GM19193 (cell line): ENCODE measurements around the gene TSPEAR.

Experiments used
- POLR2A ChIP-seq: IDR thresholded peaks from 4 replicates; pipeline ENCODE4 v1.6.1; 2011; ENCODE audit not compliant: insufficient read depth, insufficient read length; ENCODE audit errors: extremely low read depth

The TSPEAR gene

DNA sequence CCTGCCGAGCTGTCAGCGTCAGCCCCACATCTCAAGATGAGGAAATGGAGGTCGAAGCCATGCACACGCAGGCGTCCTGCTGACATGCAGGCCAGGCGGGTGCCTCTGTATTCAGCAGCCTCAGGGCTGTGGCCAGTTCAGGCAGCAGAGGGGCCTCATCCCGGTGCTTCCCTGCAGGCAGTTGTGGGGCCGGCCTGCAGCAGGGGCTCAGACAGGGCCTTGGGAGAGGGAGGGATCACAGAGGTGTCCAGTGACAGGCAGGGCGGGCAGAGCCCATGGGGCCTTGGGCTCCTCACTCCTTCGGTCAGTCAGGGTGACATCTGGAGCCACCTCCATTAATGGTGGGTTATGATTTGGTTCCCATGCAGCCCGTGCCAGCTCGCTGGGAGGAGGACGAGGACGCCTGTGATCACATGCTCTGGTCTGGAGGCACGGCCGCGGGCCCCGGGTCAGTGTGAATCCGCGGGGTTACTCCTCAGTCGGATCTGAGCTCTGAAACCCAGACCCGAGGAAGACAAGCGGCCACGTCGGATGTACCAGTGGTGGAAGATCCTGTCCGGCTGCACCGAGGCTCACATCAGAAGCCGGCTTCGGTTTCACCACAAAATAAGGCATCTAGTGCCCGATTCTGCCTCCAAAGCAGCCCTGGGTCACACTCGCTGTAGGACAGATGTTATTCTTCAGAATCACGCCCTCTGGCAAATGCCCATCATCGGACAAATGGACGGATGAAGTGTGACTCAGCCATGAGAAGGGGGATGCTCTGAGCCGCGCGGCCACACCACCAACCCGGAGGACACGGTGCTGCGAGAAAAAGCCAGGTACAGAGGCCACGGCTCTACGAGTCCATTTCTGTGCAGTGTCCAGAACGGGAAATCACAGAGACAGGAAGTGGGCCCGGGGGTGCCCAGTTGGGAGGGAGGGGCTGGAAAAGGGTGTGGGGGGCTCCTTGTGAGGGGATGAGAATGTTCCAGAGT lies 204.8 kb downstream of the TSPEAR start:
- no peak for TF ChIP-seq POLR2A

DNA sequence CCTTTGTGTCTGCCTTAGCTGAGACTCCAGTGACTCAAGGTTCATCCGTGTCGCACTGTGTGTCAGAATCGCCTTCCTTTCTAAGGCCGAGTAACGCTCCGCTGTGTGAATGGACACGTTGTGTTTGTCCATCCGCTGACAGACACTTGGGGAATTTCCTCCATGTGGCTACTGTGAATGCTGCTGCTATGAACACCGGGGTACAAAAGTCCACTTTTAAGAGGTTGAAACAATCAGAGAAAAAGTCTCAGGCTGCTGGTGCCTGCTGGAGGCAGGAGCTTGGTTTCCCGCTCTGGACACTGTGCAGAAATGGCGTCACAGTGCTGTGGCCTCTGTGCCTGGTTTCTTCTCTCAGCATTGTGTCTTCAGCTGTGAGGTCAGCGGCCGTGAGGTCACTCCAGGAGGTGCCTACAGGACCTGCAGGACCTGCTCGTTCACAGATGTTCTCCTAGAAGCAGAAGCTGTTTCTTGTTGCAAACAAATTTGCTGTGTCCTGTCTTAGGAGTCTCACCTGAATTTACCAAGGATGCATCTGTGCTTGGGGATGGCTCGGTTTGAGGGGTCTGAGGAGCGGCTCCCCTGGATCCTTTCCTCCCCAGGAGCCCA lies 205.6 kb downstream of the TSPEAR start:
- no peak for TF ChIP-seq POLR2A

DNA sequence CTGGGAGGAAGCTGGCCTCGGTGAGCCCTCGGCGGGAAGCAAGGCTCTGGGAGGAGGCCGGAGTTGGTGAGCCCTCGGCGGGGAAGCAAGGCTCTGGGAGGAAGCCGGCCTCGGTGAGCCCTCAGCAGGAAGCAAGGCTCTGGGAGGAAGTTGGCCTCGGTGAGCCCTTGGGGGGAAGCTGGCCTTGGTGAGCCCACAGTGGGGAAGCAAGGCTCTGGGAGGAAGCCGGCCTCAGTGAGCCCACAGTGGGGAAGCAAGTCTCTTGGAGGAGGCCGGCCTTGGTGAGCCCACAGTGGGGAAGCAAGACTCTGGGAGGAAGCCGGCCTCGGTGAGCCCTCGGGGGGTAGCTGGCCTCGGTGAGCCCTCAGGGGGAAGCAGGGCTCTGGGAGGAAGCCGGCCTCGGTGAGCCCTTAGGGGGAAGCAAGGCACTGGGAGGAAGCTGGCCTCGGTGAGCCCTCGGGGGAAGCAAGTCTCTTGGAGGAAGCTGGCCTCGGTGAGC lies 207.4 kb downstream of the TSPEAR start:
- no peak for TF ChIP-seq POLR2A

DNA sequence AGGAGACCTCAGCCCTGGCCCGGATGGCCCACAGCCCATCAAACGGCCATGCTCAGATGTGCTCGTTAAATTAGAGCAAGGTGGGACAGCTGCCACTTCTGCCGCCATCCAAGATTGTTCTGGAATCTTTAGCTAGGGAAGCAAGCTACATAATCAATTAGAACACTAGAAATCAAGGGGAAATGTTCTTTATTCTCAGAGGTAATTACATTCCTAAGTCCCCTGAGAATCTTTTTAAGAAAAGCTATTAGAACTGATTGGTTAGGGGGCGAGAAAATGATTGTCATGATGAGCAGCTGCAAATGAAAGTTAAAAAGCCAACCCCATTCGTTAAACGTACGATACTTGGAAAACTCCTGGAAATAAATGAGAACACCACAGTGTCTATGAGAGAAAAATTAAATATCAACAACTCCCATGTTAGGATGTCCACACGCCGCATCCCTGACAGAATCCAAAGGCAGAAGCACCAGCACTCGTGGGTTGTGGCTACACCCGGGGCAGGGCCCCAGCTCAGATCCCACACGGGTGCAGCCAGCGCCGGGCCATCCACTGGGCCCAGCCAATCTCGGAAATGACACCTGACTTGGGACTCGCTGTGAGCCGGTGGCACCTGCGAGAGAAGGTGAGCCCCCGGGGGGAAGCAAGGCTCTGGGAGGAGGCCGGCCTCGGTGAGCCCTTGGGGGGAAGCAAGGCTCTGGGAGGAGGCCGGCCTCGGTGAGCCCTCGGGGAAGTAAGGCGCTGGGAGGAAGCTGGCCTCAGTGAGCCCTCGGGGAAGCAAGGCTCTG lies 209.0 kb downstream of the TSPEAR start:
- TF ChIP-seq POLR2A = no peak

DNA sequence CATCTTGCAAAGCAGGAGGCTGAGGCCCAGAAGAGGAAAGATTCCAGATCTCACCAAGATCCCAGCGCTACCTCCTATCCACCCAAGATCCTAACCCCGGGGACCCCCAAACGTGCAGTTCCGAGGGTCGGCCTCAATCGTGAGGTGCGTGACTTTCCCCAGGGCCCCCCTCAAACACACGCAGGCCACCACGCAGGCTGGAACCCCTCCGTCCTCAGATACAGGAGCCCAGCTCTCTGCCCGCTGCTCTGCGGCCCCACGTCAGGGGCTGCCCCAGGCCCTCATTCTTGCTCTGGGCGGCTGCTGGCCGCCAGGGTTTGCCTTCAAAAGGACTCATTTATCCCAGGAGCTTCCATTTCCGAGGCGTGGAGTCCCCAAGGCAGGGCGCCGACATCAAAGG lies 211.3 kb downstream of the TSPEAR start:
- no peak for TF ChIP-seq POLR2A

DNA sequence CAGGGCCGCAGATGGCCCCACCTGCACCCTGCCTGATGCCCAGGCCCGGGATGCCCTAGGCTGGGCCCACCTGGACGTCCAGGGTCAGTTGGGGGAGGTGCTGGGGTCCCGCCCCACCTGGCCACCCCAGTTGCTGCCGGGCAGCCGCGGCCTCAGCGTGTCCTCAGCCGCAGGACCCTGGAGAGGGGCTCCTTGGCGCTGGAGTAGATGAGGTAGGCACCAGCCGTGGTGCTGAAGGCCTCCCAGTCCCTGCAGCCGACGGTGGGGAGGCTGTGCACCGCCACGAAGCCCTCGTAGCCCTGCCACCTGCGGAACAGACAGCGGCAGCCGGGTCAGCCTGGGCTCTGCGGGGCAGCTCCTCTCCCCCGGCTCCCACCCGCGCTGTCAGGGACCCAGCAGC lies 211.7 kb downstream of the TSPEAR start:
- no peak for TF ChIP-seq POLR2A

DNA sequence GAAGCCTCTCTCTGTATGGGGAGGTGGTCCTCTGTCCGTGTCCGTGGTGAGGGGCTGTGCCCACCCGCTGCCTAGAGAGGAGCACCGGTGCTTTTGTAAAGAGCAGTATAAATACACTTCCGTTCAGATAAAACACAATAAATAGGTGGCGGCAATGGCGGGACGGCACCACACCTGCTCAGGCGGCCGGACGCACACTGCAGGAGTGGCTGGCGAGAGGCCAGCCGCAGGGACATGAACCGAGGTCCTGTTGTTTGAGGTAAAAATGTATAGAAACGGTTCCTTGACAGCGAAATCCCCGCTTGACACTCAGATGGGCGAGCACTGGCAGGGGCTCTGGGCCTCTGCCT lies 212.2 kb downstream of the TSPEAR start:
- no peak for TF ChIP-seq POLR2A

DNA sequence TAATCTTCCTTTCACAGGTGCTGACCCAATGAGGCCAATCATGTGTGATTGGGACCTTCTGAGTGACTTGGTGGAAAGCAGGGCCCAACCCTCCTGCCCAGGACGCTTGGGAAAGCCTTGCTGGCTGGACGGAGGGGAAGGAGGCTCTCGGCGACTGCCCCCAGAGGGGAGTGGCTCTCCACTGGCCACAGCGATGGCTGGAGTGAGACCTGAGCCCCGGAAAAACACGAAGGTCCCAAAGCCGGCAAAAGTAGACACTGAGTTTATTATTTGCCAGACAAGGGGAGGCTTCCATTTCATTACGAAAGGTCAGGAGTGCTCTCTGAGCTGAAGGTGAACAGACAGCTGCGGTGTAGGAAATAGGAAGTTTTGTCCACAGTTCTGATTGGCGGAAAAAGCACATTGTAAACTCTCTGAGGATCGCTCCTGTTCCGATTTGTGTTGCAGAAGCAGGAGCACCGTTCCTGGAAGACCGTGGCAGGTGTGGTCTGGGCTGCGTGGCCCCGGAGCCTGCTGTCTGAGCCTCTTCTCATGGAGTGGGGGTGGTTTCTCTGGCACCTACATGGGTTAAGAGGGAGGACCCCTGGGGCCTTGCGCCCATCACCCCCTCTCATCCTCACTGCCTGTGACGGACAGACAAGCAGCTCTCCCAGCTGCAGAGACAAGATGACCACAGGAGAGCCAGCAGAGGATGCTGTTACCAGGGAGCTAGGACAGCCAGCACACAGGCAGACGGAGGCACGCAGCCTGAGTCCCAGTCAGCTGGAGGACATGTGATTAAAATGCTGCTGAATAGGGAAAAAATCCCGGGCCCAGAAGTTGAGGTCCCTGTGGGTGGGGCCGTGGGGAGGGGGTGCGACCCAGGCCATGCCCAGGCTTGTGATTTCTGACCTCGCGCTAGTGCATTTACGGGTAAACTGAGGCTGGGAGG lies 212.8 kb downstream of the TSPEAR start:
- TF ChIP-seq POLR2A = no peak

DNA sequence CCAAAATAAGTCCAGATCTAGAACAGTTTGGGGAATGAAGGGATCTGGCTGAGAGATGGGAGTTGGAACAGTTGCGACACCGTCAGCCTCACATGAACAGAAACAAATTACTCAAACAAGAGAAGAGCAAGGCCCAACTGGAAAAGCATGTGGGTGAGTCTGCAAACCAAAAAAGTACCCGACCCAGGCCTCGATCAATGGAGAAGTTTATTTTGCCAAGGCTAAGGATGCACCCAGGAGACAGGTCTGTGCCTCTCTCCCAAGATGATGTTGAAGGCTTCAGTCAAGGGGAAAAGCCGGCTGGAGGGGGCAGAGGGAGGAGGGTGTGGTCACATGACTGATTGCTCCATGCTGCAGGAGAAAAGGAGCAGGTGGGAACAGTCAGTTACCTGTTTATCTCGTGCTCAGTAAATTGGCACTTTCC lies 213.7 kb downstream of the TSPEAR start:
- no peak for TF ChIP-seq POLR2A

DNA sequence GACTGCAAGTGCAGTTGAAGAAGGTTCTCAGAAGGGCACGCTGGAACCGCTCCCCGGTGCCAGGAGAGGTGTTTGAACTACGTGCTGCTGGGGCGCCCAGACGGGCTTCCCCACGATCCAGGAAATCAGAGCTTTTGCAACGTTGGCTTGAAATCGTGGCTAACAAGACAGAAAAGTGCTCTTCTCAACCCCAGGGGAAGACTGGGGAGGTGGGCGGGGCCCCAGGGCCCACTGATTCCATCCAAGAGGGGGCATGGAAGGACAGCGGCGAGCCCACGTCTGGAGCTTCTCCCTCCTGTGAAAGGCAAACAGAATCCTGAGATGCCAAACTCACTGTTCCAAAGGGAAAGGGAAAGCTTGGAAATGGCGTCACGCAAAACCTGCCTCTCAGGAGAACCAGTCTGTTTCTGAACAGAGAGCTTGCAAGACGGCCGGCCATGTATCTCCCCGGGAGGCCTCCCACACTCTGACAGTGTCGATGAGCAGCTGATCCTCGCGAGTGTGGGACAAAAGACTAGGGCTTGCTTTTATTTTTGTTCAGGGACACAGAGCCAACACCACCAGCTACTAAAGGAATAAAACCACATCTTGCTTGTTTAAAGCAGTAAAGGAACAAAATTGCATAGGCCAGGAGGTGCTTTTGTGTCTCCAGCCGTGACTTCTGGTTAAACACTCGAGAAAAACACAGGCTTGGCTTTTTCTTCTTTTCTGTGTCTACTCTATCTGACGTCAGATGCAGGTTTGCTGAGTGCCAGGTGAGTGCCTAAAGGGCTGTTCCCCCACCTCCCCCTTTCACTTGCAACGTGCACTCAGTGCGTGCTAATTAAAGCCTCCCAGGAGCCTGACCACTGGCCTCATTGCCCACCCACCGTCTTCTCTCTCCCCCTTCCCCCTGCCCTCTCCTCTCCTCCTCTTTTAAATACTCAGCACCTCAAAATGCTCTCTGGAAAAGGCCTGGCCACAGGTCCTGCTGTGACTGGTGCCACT lies 214.5 kb downstream of the TSPEAR start:
- TF ChIP-seq POLR2A = no peak

DNA sequence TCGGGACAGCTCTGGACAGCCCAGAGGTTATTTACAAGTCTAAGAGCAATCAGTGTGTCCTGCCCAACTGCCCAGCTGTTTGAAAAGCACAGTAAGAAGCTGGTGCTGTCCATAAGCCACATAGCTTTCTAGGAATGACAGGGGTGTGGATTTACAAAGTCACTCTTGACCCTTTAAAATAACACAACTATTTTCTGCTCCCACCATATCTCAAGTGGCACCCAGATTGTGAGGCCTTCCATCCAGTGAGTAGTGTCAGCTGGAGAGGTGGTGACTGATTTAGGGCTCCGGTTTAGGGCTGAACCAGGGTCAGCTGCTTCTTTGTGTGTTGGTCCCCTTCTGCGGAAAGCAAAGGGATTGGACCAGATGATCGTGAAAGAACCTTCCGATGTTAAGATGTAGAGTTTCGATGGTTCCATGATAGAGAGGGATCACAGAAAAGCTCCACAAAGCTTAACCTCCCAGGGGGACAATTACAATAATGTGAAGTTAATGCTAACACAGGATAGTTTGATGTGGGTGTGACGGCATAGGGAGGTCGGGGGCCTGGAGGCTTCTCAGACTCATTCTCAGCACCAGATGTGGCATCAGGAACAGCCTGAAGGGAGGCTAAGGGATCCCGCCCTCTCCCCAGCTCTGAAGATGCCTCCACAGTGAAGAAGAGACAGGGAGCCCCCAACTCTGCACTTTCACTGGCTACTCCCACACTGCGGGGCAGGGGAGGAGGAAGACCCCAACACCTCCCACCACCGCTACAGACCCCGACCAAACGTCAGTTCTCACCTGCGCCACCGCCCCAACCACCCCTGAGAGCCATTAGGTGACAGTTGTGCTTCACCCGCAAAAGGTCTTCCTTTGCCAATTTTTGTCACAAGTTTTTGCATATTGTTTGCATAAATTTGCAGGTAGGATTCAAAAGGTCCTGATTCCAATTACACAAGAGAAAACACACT lies 215.5 kb downstream of the TSPEAR start:
- TF ChIP-seq POLR2A = no peak

DNA sequence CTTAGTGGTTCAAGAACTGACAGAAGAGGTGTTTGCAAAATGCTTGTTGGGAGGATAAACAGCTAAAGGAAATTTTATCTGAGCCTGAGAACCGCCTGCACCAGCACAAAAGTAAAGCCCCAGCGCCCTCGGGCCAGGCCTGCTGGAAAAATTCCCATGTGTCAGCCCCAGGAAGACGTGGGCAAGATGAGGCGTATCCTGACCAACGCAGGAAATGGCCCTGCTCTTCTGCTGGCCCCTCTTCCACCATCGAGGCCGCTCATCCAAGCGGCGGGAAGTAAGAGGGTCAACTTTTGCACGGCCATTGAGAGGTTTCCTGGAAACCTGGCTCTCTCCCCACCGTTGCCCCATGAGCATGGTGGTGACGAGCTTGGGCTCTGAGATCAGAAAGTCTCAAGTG lies 216.4 kb downstream of the TSPEAR start:
- no peak for TF ChIP-seq POLR2A
